Natural killer cell treated with Interleukin-12 subunit alpha and Interleukin-12 subunit beta and Interleukin-15 and Interleukin-18, amount 100 ng/mL, for 72 hours (primary cell): ENCODE measurements around the gene LCE3B. TPM values are rescaled to one million over a fixed set of nuclear protein-coding genes. Genes with fewer than 3 reads are reported as not detected.

Experiments
- ATAC-seq, 2 donors: fragments of 150-1000 bp; cut with Tn5 transposase in 1 of 2; sonication (Bioruptor Pico), chemical (Tn5 transposase) in 1 of 2; 2 replicates each; pipeline ENCODE4 v1.10.0; 2021
- DNase-seq: peaks from one replicate; pipeline ENCODE4 v3.0.0; 2022; ENCODE audit warnings: low spot score
- H3K27ac Mint-ChIP-seq, 2 donors: 1 replicate in 1 of 2; 2 replicates in 1 of 2; pipeline ENCODE4 v1.8.0; 2022; ENCODE audit warnings: mixed read lengths in 2 of 2, mild to moderate bottlenecking in 1 of 2, moderate library complexity in 1 of 2
- H3K27me3 Mint-ChIP-seq, 2 donors: 1 replicate in 1 of 2; 2 replicates in 1 of 2; pipeline ENCODE4 v1.8.0; 2022; ENCODE audit warnings: mixed read lengths in 2 of 2
- H3K36me3 Mint-ChIP-seq: one replicate; pipeline ENCODE4 v1.8.0; 2022; ENCODE audit warnings: mixed read lengths
- H3K4me1 Mint-ChIP-seq, 2 donors: 1 replicate in 1 of 2; 2 replicates in 1 of 2; pipeline ENCODE4 v1.8.0; 2022; ENCODE audit warnings: low read depth in 2 of 2, mixed read lengths in 2 of 2, mild to moderate bottlenecking in 1 of 2
- H3K4me3 Mint-ChIP-seq: one replicate; pipeline ENCODE4 v1.8.0; 2022; ENCODE audit warnings: mixed read lengths
- H3K9me3 Mint-ChIP-seq: 2 replicates; pipeline ENCODE4 v1.8.0; 2022; ENCODE audit warnings: mixed read lengths
- total RNA-seq, 2 donors: library from RNA; stranded (reverse); gene quantifications; one replicate each; pipeline ENCODE4 v1.2.3, GENCODE V29; 2022

LCE3B gene
- total RNA-seq, 2 donors from 2014 or later: not detected

DNA sequence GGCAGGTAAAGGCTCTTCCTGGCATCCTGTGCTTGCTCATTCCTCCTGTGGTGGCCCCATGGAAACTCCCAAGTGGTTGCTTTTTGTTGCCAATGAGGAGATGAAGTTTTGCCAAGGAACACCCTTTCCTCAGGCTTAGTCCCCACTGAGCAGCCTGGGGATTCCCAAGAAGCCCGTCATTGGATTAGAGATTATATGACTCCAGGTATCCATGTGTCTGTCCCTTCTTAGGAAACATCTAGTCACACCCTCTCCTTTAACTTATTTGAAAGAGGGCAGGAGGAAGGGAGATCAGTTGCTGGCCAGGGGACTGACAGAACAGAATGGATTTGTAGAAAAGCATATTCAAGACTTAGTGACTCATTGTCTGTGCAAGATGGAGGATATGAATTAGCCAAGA lies 13.1 kb downstream of the LCE3B start:
- Mint-ChIP-seq H3K9me3 (no peaks in the 10 kb centered on the region), H3K36me3 (no peaks in the 10 kb centered on the region), H3K27ac (no peak overlapping the region), H3K4me1 (peaks cover 3 to 4% of the 10 kb centered on the region in 2 donors), H3K27me3 (peaks cover 25 to 54% of the 10 kb centered on the region in 2 donors), H3K4me3 (no peak overlapping the region)
- no peak for ATAC-seq
- DNase-seq: no peak

- Mint-ChIP-seq H3K27me3 (peaks cover 20 to 54% of the 10 kb centered on the region in 2 donors), H3K4me3 (no peak overlapping the region), H3K36me3 (no peaks in the 10 kb centered on the region), H3K9me3 (no peaks in the 10 kb centered on the region), H3K4me1 (no peaks in the 10 kb centered on the region), H3K27ac (no peak overlapping the region)
- no peak for DNase-seq
- no peak for ATAC-seq
These were observed 17.0 kb downstream of the LCE3B start for GRCh38 chr1:152630596-152630995.

GRCh38 chr1:152640351-152640750 lies 26.7 kb downstream of the LCE3B start:
- Mint-ChIP-seq H3K27ac (no peak overlapping the region), H3K4me3 (no peak overlapping the region), H3K36me3 (no peaks in the 10 kb centered on the region), H3K4me1 (no peaks in the 10 kb centered on the region), H3K27me3 (peaks cover 8 to 11% of the 10 kb centered on the region in 2 donors), H3K9me3 (no peaks in the 10 kb centered on the region)
- DNase-seq (no peak), ATAC-seq (no peak)

GRCh38 chr1:152643945-152644344 lies 30.3 kb downstream of the LCE3B start:
- no peak overlapping the region for H3K27ac Mint-ChIP-seq
- H3K36me3 Mint-ChIP-seq: no peaks in the 10 kb centered on the region
- ATAC-seq: no peak
- H3K27me3 Mint-ChIP-seq: peaks cover 20 to 21% of the 10 kb centered on the region in 2 donors
- H3K4me3 Mint-ChIP-seq: no peak overlapping the region
- DNase-seq: no peak
- H3K9me3 Mint-ChIP-seq: no peaks in the 10 kb centered on the region
- no peaks in the 10 kb centered on the region for H3K4me1 Mint-ChIP-seq

DNA sequence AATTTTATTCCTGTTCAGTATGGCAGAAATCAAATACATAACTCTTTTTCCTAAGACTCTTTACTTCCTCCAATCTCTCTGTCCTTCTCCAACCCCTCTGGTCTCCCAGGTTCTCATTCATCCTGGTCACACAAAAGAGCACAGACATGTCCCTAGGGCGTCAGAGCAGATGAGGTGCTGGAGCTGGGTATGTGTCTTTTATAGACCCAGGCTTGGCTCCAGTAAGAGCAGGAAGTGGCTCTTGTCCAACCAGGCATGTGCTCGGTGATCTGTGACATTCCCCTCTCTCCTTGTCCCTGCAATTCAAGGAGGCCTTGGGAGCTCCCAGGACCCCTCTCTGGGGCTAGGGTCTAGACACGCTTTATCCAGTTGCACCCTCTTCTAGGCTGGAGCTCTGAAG lies 31.5 kb downstream of the LCE3B start:
- no peaks in the 10 kb centered on the region for H3K9me3 Mint-ChIP-seq
- DNase-seq: no peak
- no peak overlapping the region for H3K4me3 Mint-ChIP-seq
- H3K4me1 Mint-ChIP-seq: no peaks in the 10 kb centered on the region
- H3K36me3 Mint-ChIP-seq: no peaks in the 10 kb centered on the region
- H3K27ac Mint-ChIP-seq: no peak overlapping the region
- peaks cover 26 to 29% of the 10 kb centered on the region in 2 donors for H3K27me3 Mint-ChIP-seq
- ATAC-seq: no peak

DNA sequence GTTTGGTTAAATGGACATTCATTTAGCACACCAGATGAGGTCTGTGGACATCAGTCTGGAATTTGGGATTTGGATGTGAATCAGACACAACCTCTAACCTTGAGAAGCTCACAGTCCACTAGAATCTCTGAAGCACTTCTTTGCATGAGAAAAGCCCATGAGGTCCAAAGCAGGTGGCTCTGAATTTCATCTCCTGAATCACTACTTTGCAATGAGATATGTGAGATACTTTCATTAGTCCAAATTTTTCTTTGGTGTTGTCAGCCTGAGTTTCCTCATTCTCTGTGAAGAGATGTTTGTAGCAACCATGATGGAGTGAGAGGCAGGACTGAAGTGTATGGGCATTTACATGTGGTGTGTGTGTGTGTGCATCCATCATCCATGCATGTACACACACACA lies 33.0 kb downstream of the LCE3B start:
- Mint-ChIP-seq H3K9me3 (no peaks in the 10 kb centered on the region), H3K27me3 (peaks cover 33 to 37% of the 10 kb centered on the region in 2 donors), H3K27ac (no peak overlapping the region), H3K4me1 (no peaks in the 10 kb centered on the region), H3K36me3 (no peaks in the 10 kb centered on the region), H3K4me3 (no peak overlapping the region)
- DNase-seq (no peak), ATAC-seq (no peak)

DNA sequence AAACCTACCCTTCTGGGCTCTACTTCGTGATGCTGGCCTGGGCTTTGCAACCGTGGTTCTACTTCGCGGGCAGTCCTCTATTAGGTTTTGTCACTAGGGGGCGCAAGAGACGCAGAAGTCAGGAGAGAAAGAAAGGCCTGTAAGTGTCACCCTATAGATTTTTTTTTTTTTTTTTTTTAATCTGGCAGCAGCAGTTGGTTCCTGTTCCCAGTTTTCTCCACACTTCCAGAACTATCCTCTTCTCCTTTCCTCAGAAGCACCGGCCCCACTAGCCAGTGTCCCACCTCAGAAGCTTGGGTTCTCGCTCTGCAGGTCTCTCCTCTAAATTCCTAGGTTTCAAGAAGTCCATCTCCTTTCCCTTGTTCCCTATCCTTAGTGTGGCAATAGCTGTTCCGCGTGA lies 40.5 kb downstream of the LCE3B start:
- no peak overlapping the region for H3K4me3 Mint-ChIP-seq
- H3K27ac Mint-ChIP-seq: no peak overlapping the region
- ATAC-seq: no peak

GRCh38 chr1:152656459-152656858 lies 42.8 kb downstream of the LCE3B start:
- no peak overlapping the region for H3K4me3 Mint-ChIP-seq
- no peaks in the 10 kb centered on the region for H3K36me3 Mint-ChIP-seq
- H3K27ac Mint-ChIP-seq: no peak overlapping the region
- peaks cover 2 to 4% of the 10 kb centered on the region in 2 donors for H3K4me1 Mint-ChIP-seq
- no peak for DNase-seq
- H3K27me3 Mint-ChIP-seq: peaks cover 25 to 27% of the 10 kb centered on the region in 2 donors
- no peak for ATAC-seq
- H3K9me3 Mint-ChIP-seq: no peaks in the 10 kb centered on the region

More for the DNA sequence above, 40.5 kb downstream of the LCE3B start:
- Mint-ChIP-seq H3K4me1 (peaks cover 2 to 4% of the 10 kb centered on the region in 2 donors), H3K36me3 (no peaks in the 10 kb centered on the region), H3K27me3 (peaks cover 25 to 33% of the 10 kb centered on the region in 2 donors), H3K9me3 (no peaks in the 10 kb centered on the region)
- DNase-seq: peak; percentile 66

- Mint-ChIP-seq H3K36me3 (no peaks in the 10 kb centered on the region), H3K9me3 (no peaks in the 10 kb centered on the region), H3K27ac (no peak overlapping the region), H3K4me1 (peaks cover 2 to 4% of the 10 kb centered on the region in 2 donors), H3K4me3 (no peak overlapping the region), H3K27me3 (peaks cover 26 to 27% of the 10 kb centered on the region in 2 donors)
- no peak for DNase-seq
- no peak for ATAC-seq
These were observed 44.1 kb downstream of the LCE3B start for GRCh38 chr1:152657677-152658076.

DNA sequence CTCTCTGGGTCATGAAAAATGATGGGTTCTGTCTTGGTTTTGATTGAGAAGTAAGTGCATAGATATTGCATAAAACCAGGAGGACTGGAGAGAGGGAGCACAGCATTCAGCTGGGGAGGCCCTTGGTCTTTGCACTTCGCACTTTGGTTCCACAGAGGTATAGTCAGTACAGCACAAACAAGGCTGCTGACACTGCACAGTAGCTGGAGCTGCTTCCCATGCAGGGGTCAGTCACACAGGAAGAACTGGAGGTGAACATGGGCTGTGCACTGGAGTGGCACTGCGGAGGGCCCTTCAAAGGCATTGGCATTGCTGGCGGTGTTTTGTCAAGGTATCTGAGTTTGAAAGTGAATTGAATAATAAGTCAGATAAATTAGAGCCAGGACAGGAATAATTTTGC lies 45.0 kb downstream of the LCE3B start:
- Mint-ChIP-seq H3K4me3 (no peak overlapping the region), H3K4me1 (peaks cover 2 to 4% of the 10 kb centered on the region in 2 donors), H3K27ac (no peak overlapping the region), H3K9me3 (no peaks in the 10 kb centered on the region), H3K36me3 (no peaks in the 10 kb centered on the region), H3K27me3 (peaks cover 27 to 28% of the 10 kb centered on the region in 2 donors)
- ATAC-seq: no peak
- no peak for DNase-seq

DNA sequence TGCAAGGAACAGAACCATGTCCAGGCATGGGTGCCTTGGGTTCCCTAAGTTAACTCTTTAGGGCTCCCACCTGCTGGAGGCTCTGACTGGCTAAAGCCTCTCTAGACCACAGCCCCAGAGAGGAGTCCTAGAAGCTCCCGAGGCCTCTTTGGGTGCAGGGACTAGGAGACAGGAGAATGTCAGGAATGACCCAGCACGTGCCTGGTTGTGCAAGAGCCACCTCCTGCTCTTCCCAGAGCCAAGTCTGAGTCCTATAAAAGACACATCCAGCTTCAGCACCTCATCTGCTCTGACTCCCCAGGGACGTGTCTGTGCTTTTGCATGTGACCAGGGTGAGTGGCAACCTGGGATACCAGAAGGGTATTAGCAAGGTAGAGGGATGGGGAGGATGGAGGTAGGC lies 49.5 kb downstream of the LCE3B start, which contains the start of gene LCE2D:
TSS of gene LCE2D (plus strand) at position 283 of the 400 bp plus-strand sequence. CDS start 726 bp downstream, outside the sequence.
- Mint-ChIP-seq H3K4me3 (no peak within 1 kb of the TSS), H3K27me3 (peaks cover 29 to 33% of the 10 kb centered on the region in 2 donors), H3K36me3 (no peaks in the 10 kb centered on the region), H3K9me3 (no peaks in the 10 kb centered on the region), H3K4me1 (no peaks in the 10 kb centered on the region), H3K27ac (no peak within 1 kb of the TSS)
- DNase-seq (no peak), ATAC-seq (peak in 1 of 2 donors; percentile 53)

Other genes with a start within 250 kb of the LCE3B start
- gene CRNN, start 199.5 kb upstream of the LCE3B start, total RNA-seq: not detected
- gene LCE5A, start 103.0 kb upstream of the LCE3B start, total RNA-seq: not detected
- gene CRCT1, start 99.3 kb upstream of the LCE3B start, total RNA-seq: not detected
- gene LCE3E, start 47.0 kb upstream of the LCE3B start, total RNA-seq: not detected
- not detected for gene LCE3D, start 33.3 kb upstream of the LCE3B start, total RNA-seq
- not detected for gene LCE3C, start 13.6 kb upstream of the LCE3B start, total RNA-seq
- not detected for gene LCE3A, start 9.3 kb downstream of the LCE3B start, total RNA-seq
- not detected for gene LCE2D, start 49.6 kb downstream of the LCE3B start, total RNA-seq
- gene LCE2C, start 61.5 kb downstream of the LCE3B start, total RNA-seq: not detected
- gene LCE2B, start 72.3 kb downstream of the LCE3B start, total RNA-seq: not detected
- not detected for gene LCE2A, start 84.5 kb downstream of the LCE3B start, total RNA-seq
- gene LCE4A, start 94.3 kb downstream of the LCE3B start, total RNA-seq: not detected
- gene KPRP, start 144.2 kb downstream of the LCE3B start, total RNA-seq: not detected
- gene LCE1F, start 161.3 kb downstream of the LCE3B start, total RNA-seq: not detected
- not detected for gene LCE1E, start 172.4 kb downstream of the LCE3B start, total RNA-seq
- gene LCE1D, start 182.9 kb downstream of the LCE3B start, total RNA-seq: not detected
- not detected for gene LCE1C, start 192.8 kb downstream of the LCE3B start, total RNA-seq
- gene LCE1B, start 198.2 kb downstream of the LCE3B start, total RNA-seq: not detected
- not detected for gene LCE1A, start 213.7 kb downstream of the LCE3B start, total RNA-seq
- gene LCE6A, start 229.0 kb downstream of the LCE3B start, total RNA-seq: not detected
- gene LCE7A, start 246.2 kb downstream of the LCE3B start, total RNA-seq: not detected